Astrocyte (in vitro differentiated cells and primary cell): Measurements from ENCODE around the gene SP9.

ENCODE experiments used
- CTCF ChIP-seq: IDR thresholded peaks from 2 replicates; pipeline ENCODE4 v1.5.1; 2011; ENCODE audit warnings: low read depth, mild to moderate bottlenecking, inconsistent platforms, low read length, moderate library complexity; ENCODE audit not compliant: insufficient read depth
- EZH2 ChIP-seq: IDR thresholded peaks from 2 replicates; pipeline ENCODE4 v1.6.1; 2012; ENCODE audit warnings: mild to moderate bottlenecking, low read length, inconsistent platforms; ENCODE audit not compliant: insufficient read depth

GRCh38 chr2:174362949-174363348 is 28.2 kb downstream of the SP9 start:
- no peak for TF ChIP-seq CTCF
- no peak for TF ChIP-seq EZH2
